ENCODE measurements around the gene LRP1B.

DNA sequence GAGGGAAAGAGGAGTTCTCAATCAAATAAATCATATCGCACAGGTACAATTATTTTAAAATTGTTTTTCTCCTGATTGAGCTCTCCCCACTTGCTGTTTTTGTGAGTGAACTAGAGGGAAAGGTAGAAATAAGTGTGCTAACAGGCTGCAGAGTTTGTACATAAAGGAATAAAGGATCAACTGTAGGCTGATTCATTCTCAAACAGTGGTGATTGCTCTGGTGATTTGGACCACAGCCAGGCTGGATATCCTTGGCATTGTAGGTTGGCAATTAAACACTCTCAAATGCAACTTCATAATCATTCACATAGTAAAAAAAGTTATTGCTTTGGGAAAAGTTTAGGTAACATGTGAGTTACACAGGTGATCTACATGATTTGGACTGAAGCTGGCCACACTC is 29.8 kb downstream of the LRP1B start:
- TF ChIP-seq YY1 (IDR thresholded peaks at IDR 0.05) (no peak), RXRA (IDR thresholded peaks at IDR 0.05) (no peak), TAF1 (conservative IDR thresholded peaks at IDR 0.05) (no peak), JUND (IDR thresholded peaks at IDR 0.05) (no peak), NR2F2 (IDR thresholded peaks at IDR 0.05) (no peak), EGR1 (IDR thresholded peaks at IDR 0.05; ENCODE audit: low read depth in 2 of 2) (no peak), RAD21 (IDR thresholded peaks at IDR 0.05) (no peak), FOXA1 (IDR thresholded peaks at IDR 0.05) (no peak), GABPA (IDR thresholded peaks at IDR 0.05 in 1 of 2, conservative IDR thresholded peaks at IDR 0.05 in 1 of 2) (no peak)
- TF ChIP-seq, protein P1, sequence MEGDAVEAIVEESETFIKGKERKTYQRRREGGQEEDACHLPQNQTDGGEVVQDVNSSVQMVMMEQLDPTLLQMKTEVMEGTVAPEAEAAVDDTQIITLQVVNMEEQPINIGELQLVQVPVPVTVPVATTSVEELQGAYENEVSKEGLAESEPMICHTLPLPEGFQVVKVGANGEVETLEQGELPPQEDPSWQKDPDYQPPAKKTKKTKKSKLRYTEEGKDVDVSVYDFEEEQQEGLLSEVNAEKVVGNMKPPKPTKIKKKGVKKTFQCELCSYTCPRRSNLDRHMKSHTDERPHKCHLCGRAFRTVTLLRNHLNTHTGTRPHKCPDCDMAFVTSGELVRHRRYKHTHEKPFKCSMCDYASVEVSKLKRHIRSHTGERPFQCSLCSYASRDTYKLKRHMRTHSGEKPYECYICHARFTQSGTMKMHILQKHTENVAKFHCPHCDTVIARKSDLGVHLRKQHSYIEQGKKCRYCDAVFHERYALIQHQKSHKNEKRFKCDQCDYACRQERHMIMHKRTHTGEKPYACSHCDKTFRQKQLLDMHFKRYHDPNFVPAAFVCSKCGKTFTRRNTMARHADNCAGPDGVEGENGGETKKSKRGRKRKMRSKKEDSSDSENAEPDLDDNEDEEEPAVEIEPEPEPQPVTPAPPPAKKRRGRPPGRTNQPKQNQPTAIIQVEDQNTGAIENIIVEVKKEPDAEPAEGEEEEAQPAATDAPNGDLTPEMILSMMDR (IDR thresholded peaks at IDR 0.05; ENCODE audit: low read depth, low read length, missing input control), result no peak
- TF ChIP-seq, protein P2, sequence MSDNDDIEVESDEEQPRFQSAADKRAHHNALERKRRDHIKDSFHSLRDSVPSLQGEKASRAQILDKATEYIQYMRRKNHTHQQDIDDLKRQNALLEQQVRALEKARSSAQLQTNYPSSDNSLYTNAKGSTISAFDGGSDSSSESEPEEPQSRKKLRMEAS (IDR thresholded peaks at IDR 0.05), result no peak
- TF ChIP-seq, protein P3, sequence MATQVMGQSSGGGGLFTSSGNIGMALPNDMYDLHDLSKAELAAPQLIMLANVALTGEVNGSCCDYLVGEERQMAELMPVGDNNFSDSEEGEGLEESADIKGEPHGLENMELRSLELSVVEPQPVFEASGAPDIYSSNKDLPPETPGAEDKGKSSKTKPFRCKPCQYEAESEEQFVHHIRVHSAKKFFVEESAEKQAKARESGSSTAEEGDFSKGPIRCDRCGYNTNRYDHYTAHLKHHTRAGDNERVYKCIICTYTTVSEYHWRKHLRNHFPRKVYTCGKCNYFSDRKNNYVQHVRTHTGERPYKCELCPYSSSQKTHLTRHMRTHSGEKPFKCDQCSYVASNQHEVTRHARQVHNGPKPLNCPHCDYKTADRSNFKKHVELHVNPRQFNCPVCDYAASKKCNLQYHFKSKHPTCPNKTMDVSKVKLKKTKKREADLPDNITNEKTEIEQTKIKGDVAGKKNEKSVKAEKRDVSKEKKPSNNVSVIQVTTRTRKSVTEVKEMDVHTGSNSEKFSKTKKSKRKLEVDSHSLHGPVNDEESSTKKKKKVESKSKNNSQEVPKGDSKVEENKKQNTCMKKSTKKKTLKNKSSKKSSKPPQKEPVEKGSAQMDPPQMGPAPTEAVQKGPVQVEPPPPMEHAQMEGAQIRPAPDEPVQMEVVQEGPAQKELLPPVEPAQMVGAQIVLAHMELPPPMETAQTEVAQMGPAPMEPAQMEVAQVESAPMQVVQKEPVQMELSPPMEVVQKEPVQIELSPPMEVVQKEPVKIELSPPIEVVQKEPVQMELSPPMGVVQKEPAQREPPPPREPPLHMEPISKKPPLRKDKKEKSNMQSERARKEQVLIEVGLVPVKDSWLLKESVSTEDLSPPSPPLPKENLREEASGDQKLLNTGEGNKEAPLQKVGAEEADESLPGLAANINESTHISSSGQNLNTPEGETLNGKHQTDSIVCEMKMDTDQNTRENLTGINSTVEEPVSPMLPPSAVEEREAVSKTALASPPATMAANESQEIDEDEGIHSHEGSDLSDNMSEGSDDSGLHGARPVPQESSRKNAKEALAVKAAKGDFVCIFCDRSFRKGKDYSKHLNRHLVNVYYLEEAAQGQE (IDR thresholded peaks at IDR 0.05), result no peak
